Measurements from ENCODE around the gene SLC17A9. TPM values are rescaled to one million over a fixed set of nuclear protein-coding genes. Genes with fewer than 3 reads are reported as not detected.

Gene SLC17A9
- total RNA-seq, 4 donors from 2014 or later: 3.8 to 19.0 (median 5.2) TPM

DNA sequence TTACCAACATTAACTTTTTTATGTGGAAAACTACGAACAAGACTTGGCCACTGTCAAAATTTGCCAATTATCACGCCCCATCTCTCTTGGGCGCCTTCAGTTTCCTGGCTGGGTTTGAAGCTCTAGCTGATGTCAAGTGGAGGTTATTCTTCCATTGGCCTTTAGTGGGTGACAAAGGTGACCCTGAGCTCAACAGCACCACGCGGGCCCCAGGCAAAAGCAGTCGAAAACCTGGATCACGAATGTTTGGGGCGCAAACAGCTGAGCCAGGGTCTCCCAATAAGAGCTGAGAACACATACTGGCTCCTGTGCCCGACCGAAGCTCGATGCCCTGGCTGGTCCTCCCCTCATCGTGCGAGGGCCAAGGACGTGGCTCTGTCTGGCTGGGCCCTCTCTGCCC, 26.8 kb downstream of the SLC17A9 start:
- no peak for DNase-seq
- no peak for TF ChIP-seq POLR2A (IDR thresholded peaks at IDR 0.05)
- TF ChIP-seq, protein P1, sequence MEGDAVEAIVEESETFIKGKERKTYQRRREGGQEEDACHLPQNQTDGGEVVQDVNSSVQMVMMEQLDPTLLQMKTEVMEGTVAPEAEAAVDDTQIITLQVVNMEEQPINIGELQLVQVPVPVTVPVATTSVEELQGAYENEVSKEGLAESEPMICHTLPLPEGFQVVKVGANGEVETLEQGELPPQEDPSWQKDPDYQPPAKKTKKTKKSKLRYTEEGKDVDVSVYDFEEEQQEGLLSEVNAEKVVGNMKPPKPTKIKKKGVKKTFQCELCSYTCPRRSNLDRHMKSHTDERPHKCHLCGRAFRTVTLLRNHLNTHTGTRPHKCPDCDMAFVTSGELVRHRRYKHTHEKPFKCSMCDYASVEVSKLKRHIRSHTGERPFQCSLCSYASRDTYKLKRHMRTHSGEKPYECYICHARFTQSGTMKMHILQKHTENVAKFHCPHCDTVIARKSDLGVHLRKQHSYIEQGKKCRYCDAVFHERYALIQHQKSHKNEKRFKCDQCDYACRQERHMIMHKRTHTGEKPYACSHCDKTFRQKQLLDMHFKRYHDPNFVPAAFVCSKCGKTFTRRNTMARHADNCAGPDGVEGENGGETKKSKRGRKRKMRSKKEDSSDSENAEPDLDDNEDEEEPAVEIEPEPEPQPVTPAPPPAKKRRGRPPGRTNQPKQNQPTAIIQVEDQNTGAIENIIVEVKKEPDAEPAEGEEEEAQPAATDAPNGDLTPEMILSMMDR (IDR thresholded peaks at IDR 0.05): no peak
- Histone ChIP-seq H3K4me1 (peaks cover 0 to 16% (median 3%) of the 10 kb centered on the region in 4 donors), H3K27me3 (peaks cover 0 to 4% of the 10 kb centered on the region in 2 donors), H3K9me3 (no peaks in the 10 kb centered on the region), H3K27ac (no peak overlapping the region), H3K36me3 (no peaks in the 10 kb centered on the region), H3K4me3 (no peak overlapping the region)

DNA sequence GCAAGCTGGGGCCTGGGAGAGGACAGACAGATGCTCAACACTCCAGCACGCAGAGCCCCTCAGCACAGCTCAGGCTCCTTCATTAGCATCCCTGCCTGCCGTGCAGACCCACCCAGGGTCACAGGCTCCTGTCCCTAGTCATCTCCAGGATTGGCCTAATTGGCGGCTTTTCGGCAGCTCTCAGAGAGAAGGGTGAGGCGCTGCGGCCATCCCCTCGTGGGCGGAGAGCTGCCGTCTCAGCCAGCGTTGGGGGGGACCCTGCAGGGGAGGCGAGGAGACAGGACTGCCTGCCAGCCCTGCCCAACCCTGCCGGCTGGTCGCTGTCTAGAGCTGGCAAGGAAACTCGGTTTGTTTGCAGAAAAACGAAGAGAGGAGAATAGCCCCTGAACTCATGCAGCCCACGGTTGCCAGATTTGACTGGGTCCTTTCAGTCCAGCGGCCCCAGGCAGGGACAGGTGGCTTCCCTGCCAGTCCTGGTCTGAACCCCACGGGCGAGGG, 27.4 kb downstream of the SLC17A9 start:
- TF ChIP-seq POLR2A (IDR thresholded peaks at IDR 0.05): no peak
- TF ChIP-seq, protein P1 (IDR thresholded peaks at IDR 0.05): no peak
- H3K27me3 ChIP-seq: no peaks in the 10 kb centered on the region
- H3K9me3 ChIP-seq: no peaks in the 10 kb centered on the region
- DNase-seq: no peak
- no peak overlapping the region for H3K4me3 ChIP-seq
- no peak overlapping the region for H3K27ac ChIP-seq
- H3K36me3 ChIP-seq: no peaks in the 10 kb centered on the region
- H3K4me1 ChIP-seq: peaks cover 0 to 16% (median 3%) of the 10 kb centered on the region in 4 donors

DNA sequence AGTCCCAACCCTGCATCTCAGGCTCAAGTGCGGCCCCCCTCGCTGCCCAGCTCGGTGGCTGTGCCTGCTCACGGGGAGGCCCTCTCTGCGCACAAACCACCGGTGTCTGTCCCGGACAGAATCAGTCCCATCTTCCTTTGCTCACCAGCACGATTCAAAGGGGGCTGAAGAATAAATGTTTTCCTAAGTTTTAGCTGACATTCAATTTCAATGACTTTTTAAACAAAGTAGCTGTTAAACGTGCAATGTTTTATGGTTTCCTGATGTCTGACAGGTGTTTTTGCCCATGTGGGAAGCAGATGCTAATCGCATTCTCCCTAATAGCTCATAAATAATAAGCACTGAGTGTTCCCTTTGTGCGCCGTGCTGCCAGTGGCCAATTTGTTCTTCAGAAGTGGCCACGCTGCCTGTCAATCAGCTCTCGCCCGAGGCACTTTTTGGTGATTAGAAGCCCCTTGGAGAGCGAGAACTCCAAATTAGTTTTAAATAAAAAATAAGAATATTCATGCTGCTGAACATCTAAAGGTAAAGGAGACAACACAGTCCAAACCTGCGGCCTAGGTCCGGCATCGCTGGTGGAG, 28.0 kb downstream of the SLC17A9 start:
- DNase-seq: no peak
- TF ChIP-seq, protein P1 (IDR thresholded peaks at IDR 0.05): no peak
- no peak for TF ChIP-seq POLR2A (IDR thresholded peaks at IDR 0.05)
- Histone ChIP-seq H3K27me3 (no peaks in the 10 kb centered on the region), H3K9me3 (no peaks in the 10 kb centered on the region), H3K36me3 (no peaks in the 10 kb centered on the region), H3K4me1 (peaks cover 0 to 16% (median 3%) of the 10 kb centered on the region in 4 donors), H3K27ac (no peak overlapping the region), H3K4me3 (no peak overlapping the region)

DNA sequence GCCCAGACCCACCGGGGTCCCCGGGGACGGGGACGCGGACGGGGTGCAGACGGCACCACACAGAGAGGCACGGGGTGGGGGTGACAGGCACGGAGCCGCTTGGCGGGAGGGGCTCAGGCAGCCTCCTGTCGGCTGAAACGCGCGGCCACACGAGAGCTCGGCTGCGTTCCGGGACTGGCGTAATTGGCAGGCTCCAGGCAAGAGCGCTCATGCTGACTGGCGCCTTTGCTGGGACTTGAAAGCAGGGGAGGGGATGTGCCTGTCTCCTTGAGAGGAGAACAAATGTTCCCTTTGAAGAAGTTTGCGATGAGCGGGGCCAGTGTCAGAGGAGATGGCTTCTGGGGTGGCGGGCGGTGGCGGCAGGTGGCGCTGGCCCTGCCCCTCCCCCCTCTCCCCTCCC, 28.5 kb downstream of the SLC17A9 start:
- no peak for TF ChIP-seq POLR2A (IDR thresholded peaks at IDR 0.05)
- TF ChIP-seq, protein P1 (IDR thresholded peaks at IDR 0.05): no peak
- H3K27me3 ChIP-seq: no peaks in the 10 kb centered on the region
- H3K4me3 ChIP-seq: no peak overlapping the region
- no peaks in the 10 kb centered on the region for H3K36me3 ChIP-seq
- peak in 1 of 3 donors; percentile 20 for DNase-seq
- no peak overlapping the region for H3K27ac ChIP-seq
- no peaks in the 10 kb centered on the region for H3K9me3 ChIP-seq
- peaks cover 0 to 16% (median 3%) of the 10 kb centered on the region in 4 donors for H3K4me1 ChIP-seq

DNA sequence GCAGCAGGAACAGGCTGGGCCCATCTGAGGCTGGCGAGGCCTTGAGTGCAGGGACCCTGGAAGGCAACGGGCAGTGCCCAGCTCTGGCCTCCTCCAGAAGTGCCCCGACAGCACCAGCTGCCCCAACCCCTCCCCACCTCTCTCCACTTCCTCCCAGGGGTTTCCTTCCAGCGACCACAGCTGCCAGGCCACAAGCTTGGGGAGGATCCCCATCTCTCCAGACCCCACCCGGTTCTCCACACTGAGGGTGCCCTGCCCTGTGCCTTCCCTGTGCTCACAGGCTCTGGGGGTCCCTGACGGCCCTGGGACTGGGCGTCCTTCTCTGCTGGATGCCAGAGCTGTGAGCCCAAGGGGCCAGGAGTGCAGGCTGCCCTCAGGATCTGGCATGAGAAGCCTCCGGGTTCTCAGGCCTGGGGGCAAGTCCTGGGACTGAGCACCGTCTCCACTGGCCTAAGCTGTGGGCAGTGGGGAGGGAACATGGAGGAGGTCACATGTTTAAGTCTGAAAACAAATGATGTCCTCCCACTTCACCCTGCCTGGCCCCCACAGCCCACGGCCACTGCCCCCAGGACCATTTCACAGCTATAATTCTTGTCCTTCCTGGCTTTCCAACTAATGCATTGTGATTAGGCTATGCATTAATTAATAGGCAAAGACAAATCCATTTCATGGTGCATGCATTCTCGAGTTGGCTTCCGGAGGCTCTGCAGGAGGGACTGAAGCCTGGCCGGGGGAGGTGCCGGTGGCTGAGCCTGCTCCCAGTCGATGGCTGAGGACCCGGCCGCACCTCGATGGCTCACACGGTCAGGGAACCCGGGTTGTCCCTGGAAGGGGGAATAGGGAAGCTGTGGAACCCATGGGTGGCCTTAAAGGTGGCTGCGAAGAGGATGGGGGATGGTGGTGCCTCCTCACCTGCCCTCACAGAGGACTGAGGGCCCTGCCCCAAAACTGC, 29.9 kb downstream of the SLC17A9 start:
- Histone ChIP-seq H3K9me3 (no peaks in the 10 kb centered on the region), H3K4me1 (peaks cover 0 to 16% (median 3%) of the 10 kb centered on the region in 4 donors), H3K27ac (no peak overlapping the region), H3K27me3 (no peaks in the 10 kb centered on the region), H3K36me3 (no peaks in the 10 kb centered on the region), H3K4me3 (no peak overlapping the region)
- TF ChIP-seq, protein P1 (IDR thresholded peaks at IDR 0.05): no peak
- no peak for TF ChIP-seq POLR2A (IDR thresholded peaks at IDR 0.05)
- DNase-seq: no peak

Measured in Peyer's patch (tissue), 4 donors.